22Rv1 (cell line): ENCODE measurements around the gene WDR38.
A peak's percentile ranks its signal among the peaks of the same experiment; 100 is the strongest.

Experiments
- H3K27ac ChIP-seq: fragments of 450-650 bp; 2 replicates; pipeline ENCODE4 v1.5.1; 2017
- CTCF ChIP-seq: fragments of 450-650 bp; IDR thresholded peaks from 2 replicates; pipeline ENCODE4 v1.5.1; 2017; ENCODE audit warnings: mild to moderate bottlenecking
- ZFX ChIP-seq: fragments of 450-650 bp; IDR thresholded peaks from 2 replicates; pipeline ENCODE4 v1.6.1; 2017; ENCODE audit warnings: antibody characterized with exemption, borderline replicate concordance

The WDR38 gene

GRCh38 chr9:124861342-124862229 is 8.3 kb downstream of the WDR38 start, which contains the start of the genes ARPC5L and RPL35:
TSS of gene ARPC5L (plus strand) at chr9:124862130. CDS start at chr9:124869291, 7,161 bp downstream.
TSS of gene RPL35 (minus strand) at chr9:124861957. CDS start at chr9:124861912, 45 bp downstream.
- H3K27ac ChIP-seq = peak within 1 kb of the TSS; percentile 92
- TF ChIP-seq ZFX (no peak), CTCF (peak; percentile 70)

- TF ChIP-seq CTCF (no peak), ZFX (no peak)
- H3K27ac ChIP-seq = peak overlapping the region; percentile 34; the same call in 1 of the 2 replicates
Observed at GRCh38 chr9:124863371-124863871, 10.2 kb downstream of the WDR38 start.

- H3K27ac ChIP-seq = peak overlapping the region; percentile 98
- TF ChIP-seq CTCF (peak; percentile 65), ZFX (no peak)
Observed at GRCh38 chr9:124868511-124869465, 15.5 kb downstream of the WDR38 start.

DNA sequence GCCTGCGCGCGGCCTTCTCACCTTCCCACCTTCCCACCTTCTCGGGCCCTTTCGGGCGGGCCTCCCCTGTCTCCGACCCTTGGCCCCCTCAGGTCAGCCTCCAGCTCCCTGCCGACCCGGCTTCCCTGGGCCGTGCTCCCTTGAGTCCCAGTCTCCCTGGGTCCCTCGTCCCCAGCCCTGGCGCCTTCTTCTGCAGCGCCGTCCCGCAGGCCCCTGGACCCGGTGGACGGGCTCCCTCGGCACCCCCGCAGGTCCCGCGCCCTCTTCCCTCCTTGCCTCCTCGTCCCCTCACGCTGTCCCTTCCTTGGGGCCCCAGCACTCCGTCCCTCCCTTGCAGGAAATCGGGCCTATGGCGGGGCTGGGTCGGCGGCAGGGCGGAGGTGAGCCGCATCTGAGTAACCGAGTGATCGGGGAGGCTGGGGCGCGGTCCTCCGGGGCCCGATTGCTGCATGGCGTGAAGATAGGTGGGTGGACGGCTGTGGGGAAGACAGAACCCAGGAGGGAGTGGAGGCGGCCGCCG is 16.3 kb downstream of the WDR38 start:
- H3K27ac ChIP-seq = peak overlapping the region; percentile 98
- TF ChIP-seq CTCF = no peak
- no peak for TF ChIP-seq ZFX

- peak overlapping the region; percentile 98 for H3K27ac ChIP-seq
- TF ChIP-seq ZFX = no peak
Observed at GRCh38 chr9:124869986-124870560, 16.8 kb downstream of the WDR38 start.

GRCh38 chr9:124870723-124871122 is 17.5 kb downstream of the WDR38 start:
- TF ChIP-seq CTCF (no peak), ZFX (no peak)
- peak overlapping the region; percentile 98 for H3K27ac ChIP-seq

- H3K27ac ChIP-seq = no peak overlapping the region
- no peak for TF ChIP-seq ZFX
Observed at GRCh38 chr9:124871156-124871561, 17.9 kb downstream of the WDR38 start.
